Stomach (tissue), 9 donors: ENCODE measurements around the gene GPAT2. TPM values are rescaled to one million over a fixed set of nuclear protein-coding genes. Genes with fewer than 3 reads are reported as not detected.
"Not testable (repeated sequence)": the region's sequence is repeated elsewhere in the genome, so short reads cannot be mapped to it uniquely, and the experiment has no call there.

Source experiments
- DNase-seq, 2 donors: peaks; one replicate each; pipeline versions ENCODE4 v3.0.0 to v3.0.0-alpha.2; 2013 to 2019
- H3K27ac ChIP-seq, 5 donors: fragments of 200-600 bp in 4 of 5; sonication (generic) in 4 of 5; one replicate each; pipeline ENCODE4 v1.5.1; 2013 to 2019; ENCODE audit warnings: mild to moderate bottlenecking in 1 of 5, moderate library complexity in 1 of 5
- H3K27me3 ChIP-seq, 3 donors: fragments of 200-600 bp; sonication (generic); one replicate each; pipeline ENCODE4 v1.5.1; 2017 to 2019; ENCODE audit warnings: mixed run types in 1 of 3
- H3K36me3 ChIP-seq, 4 donors: fragments of 200-600 bp; sonication (generic); 1 replicate in 3 of 4; 2 replicates in 1 of 4; pipeline ENCODE4 v1.5.1; 2016 to 2019
- H3K4me1 ChIP-seq, 4 donors: fragments of 200-600 bp; sonication (generic); one replicate each; pipeline ENCODE4 v1.5.1; 2016 to 2019
- H3K4me3 ChIP-seq, 4 donors: fragments of 200-600 bp; sonication (generic) in 3 of 4; one replicate each; pipeline ENCODE4 v1.5.1; 2016 to 2019; ENCODE audit warnings: mild to moderate bottlenecking in 1 of 4
- H3K9me3 ChIP-seq, 4 donors: fragments of 200-600 bp; sonication (generic); one replicate each; pipeline ENCODE4 v1.5.1; 2016 to 2019
- CTCF ChIP-seq, 7 experiments: fragments of 450-650 bp in 4 of 7; fragments of 200-600 bp in 3 of 7; sonication (generic) in 3 of 7; IDR thresholded peaks; one replicate each; pipeline ENCODE4 v1.5.1; 2016 to 2019; ENCODE audit warnings: antibody characterized with exemption in 7 of 7, control low read depth in 2 of 7, mild to moderate bottlenecking in 1 of 7
- EP300 ChIP-seq: sonication (generic); formaldehyde crosslinking; IDR thresholded peaks from one replicate; pipeline ENCODE4 v1.6.1; 2017; ENCODE audit warnings: antibody characterized with exemption
- POLR2A ChIP-seq, 4 donors: fragments of 450-650 bp; IDR thresholded peaks; one replicate each; pipeline ENCODE4 v1.6.1; 2016; ENCODE audit warnings: antibody characterized with exemption in 4 of 4, control low read depth in 2 of 4, mild to moderate bottlenecking in 1 of 4, moderate library complexity in 1 of 4
- POLR2AphosphoS5 ChIP-seq, 3 donors: sonication (generic); formaldehyde crosslinking; IDR thresholded peaks; one replicate each; pipeline ENCODE4 v1.6.1; 2016; ENCODE audit warnings: antibody characterized with exemption in 3 of 3
- WGBS, 5 donors: extraction: QIAGEN DNeasy Blood & Tissue Kit in 3 of 5; methylation state at CpG; one replicate each; pipeline versions ENCODE4 v1.1.5 to v1.1.7; 2013 to 2018; 5-methylcytosine and 5-hydroxymethylcytosine counted together
- intact Hi-C: fragments of 100-400 bp; cut with DNase I; formaldehyde crosslinking; loops from one replicate; pipeline ENCODE4 v1.15.1; 2023; ENCODE audit warnings: low total_unique reads
- polyA plus RNA-seq, 3 donors: library from polyadenylated mRNA; stranded (reverse); fragments of 200-250 nt; gene quantifications; one replicate each; pipeline ENCODE4 v1.2.3, GENCODE V29; 2013
- total RNA-seq, 5 donors: library from RNA; depleted of rRNA; stranded (reverse); fragments of >200 nt; gene quantifications; one replicate each; pipeline versions ENCODE4 v1.1.0 to v1.2.3, GENCODE V29; 2014 to 2016
- donor health status: healthy with polysubstance abuse.
- donor health status: Bipolar disorder and iron deficiency.
- donor health status: healthy.

The GPAT2 gene
- total and polyA plus RNA-seq, 8 donors: 0.37 to 13.6 (median 3.9) TPM

- H3K27ac ChIP-seq, H3K36me3 ChIP-seq, DNase-seq, H3K4me3 ChIP-seq, H3K4me1 ChIP-seq, intact Hi-C loops, H3K27me3 ChIP-seq: not testable (repeated sequence)
- WGBS, 5 donors: 88 to 91% (median 91%) methylated on average over 8 to 16 of the region's 16 CpGs
- H3K9me3 ChIP-seq: peaks cover 0 to 12% (median 3%) of the 10 kb centered on the region in 4 donors
These were observed 36.6 kb upstream of the GPAT2 start for GRCh38 chr2:96071087-96071976.

- intact Hi-C loops, H3K27me3 ChIP-seq, H3K27ac ChIP-seq, DNase-seq, H3K9me3 ChIP-seq, H3K4me3 ChIP-seq, H3K4me1 ChIP-seq, H3K36me3 ChIP-seq: not testable (repeated sequence)
- WGBS, 5 donors: 90 to 95% (median 94%) methylated on average over 5 of the region's 5 CpGs
These were observed 35.6 kb upstream of the GPAT2 start for GRCh38 chr2:96070351-96070750.

GRCh38 chr2:96069878-96070277 is 35.2 kb upstream of the GPAT2 start:
- H3K36me3 ChIP-seq, H3K27ac ChIP-seq, H3K9me3 ChIP-seq, DNase-seq, intact Hi-C loops, H3K4me1 ChIP-seq, H3K4me3 ChIP-seq, H3K27me3 ChIP-seq: not testable (repeated sequence)
- 57 to 69% (median 60%) methylated on average over 5 to 6 of the region's 8 CpGs for WGBS, 5 donors

GRCh38 chr2:96067902-96068581 is 33.3 kb upstream of the GPAT2 start:
- H3K27me3 ChIP-seq, H3K27ac ChIP-seq, H3K9me3 ChIP-seq, H3K4me1 ChIP-seq, H3K36me3 ChIP-seq, H3K4me3 ChIP-seq, intact Hi-C loops, DNase-seq: not testable (repeated sequence)
- 42 to 59% (median 50%) methylated on average over 9 of the region's 9 CpGs for WGBS, 5 donors

GRCh38 chr2:96067098-96067660 is 32.5 kb upstream of the GPAT2 start:
- H3K4me3 ChIP-seq, H3K27me3 ChIP-seq, DNase-seq, intact Hi-C loops, H3K27ac ChIP-seq, H3K9me3 ChIP-seq, H3K4me1 ChIP-seq, H3K36me3 ChIP-seq: not testable (repeated sequence)
- 68 to 81% (median 73%) methylated on average over 2 of the region's 2 CpGs for WGBS, 5 donors

GRCh38 chr2:96066511-96066910 is 31.8 kb upstream of the GPAT2 start:
- DNase-seq, H3K4me3 ChIP-seq, H3K27ac ChIP-seq, intact Hi-C loops, H3K4me1 ChIP-seq, H3K36me3 ChIP-seq, H3K27me3 ChIP-seq, H3K9me3 ChIP-seq: not testable (repeated sequence)
- 87 to 98% (median 94%) methylated on average over 3 to 6 of the region's 7 CpGs for WGBS, 5 donors

- H3K36me3 ChIP-seq, DNase-seq, H3K4me1 ChIP-seq, intact Hi-C loops, H3K4me3 ChIP-seq, H3K27me3 ChIP-seq, H3K27ac ChIP-seq, H3K9me3 ChIP-seq: not testable (repeated sequence)
- 77 to 91% (median 87%) methylated on average over 4 of the region's 4 CpGs for WGBS, 5 donors
These were observed 31.2 kb upstream of the GPAT2 start for GRCh38 chr2:96065954-96066353.

- Histone ChIP-seq H3K36me3 (no peaks in the 10 kb centered on the region), H3K9me3 (no peaks in the 10 kb centered on the region), H3K27me3 (no peaks in the 10 kb centered on the region), H3K4me1 (peaks cover 0 to 4% (median 2%) of the 10 kb centered on the region in 4 donors), H3K27ac (no peak overlapping the region), H3K4me3 (no peak overlapping the region)
- intact Hi-C loops: no loop called here
- 67 to 83% (median 73%) methylated on average over 4 of the region's 4 CpGs for whole genome bisulfite sequencing, 5 donors
- TF ChIP-seq POLR2AphosphoS5 (IDR thresholded peaks at IDR 0.05) (no peak), CTCF (IDR thresholded peaks at IDR 0.05) (no peak), EP300 (no peak), POLR2A (IDR thresholded peaks at IDR 0.05) (no peak)
- DNase-seq: no peak
These were observed 30.7 kb upstream of the GPAT2 start for GRCh38 chr2:96065381-96065930.

- H3K4me3 ChIP-seq, DNase-seq, H3K27me3 ChIP-seq, H3K36me3 ChIP-seq, intact Hi-C loops, H3K27ac ChIP-seq, H3K4me1 ChIP-seq, H3K9me3 ChIP-seq: not testable (repeated sequence)
These were observed 30.0 kb upstream of the GPAT2 start for GRCh38 chr2:96064760-96065159.

- H3K9me3 ChIP-seq, intact Hi-C loops, H3K27ac ChIP-seq, H3K27me3 ChIP-seq, H3K4me1 ChIP-seq, DNase-seq, H3K4me3 ChIP-seq, H3K36me3 ChIP-seq: not testable (repeated sequence)
- 86 to 100% (median 95%) methylated on average over 1 to 2 of the region's 3 CpGs for WGBS, 5 donors
These were observed 29.4 kb upstream of the GPAT2 start for GRCh38 chr2:96064047-96064675.
